HEK293T (cell line): ENCODE data around the gene SYMPK.

Experiments used
- CTCF ChIA-PET: fragments of 350-600 bp; formaldehyde crosslinking; extraction: SDS; loops from one replicate; lab custom pipeline; 2021; ENCODE audit warnings: antibody characterized with exemption, inconsistent platforms; lab: Yijun Ruan, JAX
- POLR2A ChIA-PET: fragments of 350-600 bp; formaldehyde crosslinking; extraction: SDS; loops from one replicate; lab custom pipeline; 2020; ENCODE audit warnings: antibody characterized with exemption, inconsistent platforms; lab: Yijun Ruan, JAX
- DNase-seq: peaks from one replicate; pipeline ENCODE4 v3.0.0; 2012; ENCODE audit warnings: mixed read lengths; ENCODE audit errors: extremely low spot score
- ARNT ChIP-seq: fragments of 450-650 bp; IDR thresholded peaks from 2 replicates; pipeline ENCODE4 v1.6.1; 2017; ENCODE audit warnings: mild to moderate bottlenecking
- BHLHE40 ChIP-seq: fragments of 450-650 bp; IDR thresholded peaks from 2 replicates; pipeline ENCODE4 v1.6.1; 2016; ENCODE audit warnings: mild to moderate bottlenecking, moderate library complexity, borderline replicate concordance
- CTBP1 ChIP-seq: fragments of 450-650 bp; IDR thresholded peaks from 2 replicates; pipeline ENCODE4 v1.6.1; 2016; ENCODE audit warnings: borderline replicate concordance
- ELF4 ChIP-seq: fragments of 450-650 bp; IDR thresholded peaks from 2 replicates; pipeline ENCODE4 v1.6.1; 2017; ENCODE audit warnings: antibody characterized with exemption
- FOXA1 ChIP-seq: fragments of 450-650 bp; IDR thresholded peaks from 2 replicates; pipeline ENCODE4 v1.6.1; 2016; ENCODE audit warnings: mild to moderate bottlenecking
- FOXK2 ChIP-seq: fragments of 450-650 bp; IDR thresholded peaks from 2 replicates; pipeline ENCODE4 v1.6.1; 2016; ENCODE audit warnings: mild to moderate bottlenecking
- FOXM1 ChIP-seq: fragments of 450-650 bp; IDR thresholded peaks from 2 replicates; pipeline ENCODE4 v1.6.1; 2017; ENCODE audit warnings: mild to moderate bottlenecking, borderline replicate concordance
- HDGF ChIP-seq: fragments of 450-650 bp; IDR thresholded peaks from 2 replicates; pipeline ENCODE4 v1.6.1; 2017; ENCODE audit warnings: antibody characterized with exemption, borderline replicate concordance
- L3MBTL2 ChIP-seq: fragments of 450-650 bp; conservative IDR thresholded peaks from 2 replicates; pipeline ENCODE4 v1.6.1; 2016; ENCODE audit warnings: mild to moderate bottlenecking
- LEF1 ChIP-seq: fragments of 450-650 bp; IDR thresholded peaks from 2 replicates; pipeline ENCODE4 v1.6.1; 2017; ENCODE audit warnings: mild to moderate bottlenecking, borderline replicate concordance
- NFRKB ChIP-seq: fragments of 450-650 bp; IDR thresholded peaks from 2 replicates; pipeline ENCODE4 v1.6.1; 2016; ENCODE audit warnings: mild to moderate bottlenecking, moderate library complexity
- PKNOX1 ChIP-seq: fragments of 450-650 bp; IDR thresholded peaks from 2 replicates; pipeline ENCODE4 v1.6.1; 2016
- SP1 ChIP-seq: fragments of 450-650 bp; IDR thresholded peaks from 2 replicates; pipeline ENCODE4 v1.6.1; 2017
- SUZ12 ChIP-seq: fragments of 450-650 bp; IDR thresholded peaks from 2 replicates; pipeline ENCODE4 v1.6.1; 2016; ENCODE audit warnings: mild to moderate bottlenecking
- TARDBP ChIP-seq: fragments of 450-650 bp; IDR thresholded peaks from 2 replicates; pipeline ENCODE4 v1.6.1; 2016
- ZNF384 ChIP-seq: fragments of 450-650 bp; IDR thresholded peaks from 2 replicates; pipeline ENCODE4 v1.6.1; 2016

The SYMPK gene

GRCh38 chr19:45826934-45827333 lies 36.0 kb downstream of the SYMPK start:
- ChIA-PET POLR2A (interaction anchor here (2.1 kb wide), 1 partner anchor 36 kb away, joined by 8 read pairs; the partner anchor contains the start of gene SYMPK), CTCF (no interaction called here)
- TF ChIP-seq PKNOX1 (no peak), ZNF384 (no peak), FOXA1 (no peak), LEF1 (no peak), FOXM1 (no peak), FOXK2 (no peak), CTBP1 (no peak), SP1 (no peak), NFRKB (no peak), HDGF (no peak), ARNT (no peak), SUZ12 (no peak), L3MBTL2 (no peak), TARDBP (no peak), BHLHE40 (no peak), ELF4 (no peak)
- DNase-seq = no peak

GRCh38 chr19:45825917-45826893 lies 36.7 kb downstream of the SYMPK start:
- DNase-seq = no peak
- ChIA-PET CTCF (interaction anchor here (1.2 kb wide), 1 partner anchor 9 kb away, joined by 7 read pairs; no protein-coding TSS in a partner anchor), POLR2A (interaction anchor here (2.1 kb wide), 1 partner anchor 37 kb away, joined by 8 read pairs; the partner anchor contains the start of gene SYMPK)
- TF ChIP-seq SP1 (no peak), LEF1 (no peak), TARDBP (no peak), ZNF384 (no peak), PKNOX1 (no peak), FOXK2 (no peak), HDGF (no peak), BHLHE40 (no peak), SUZ12 (no peak), NFRKB (no peak), CTBP1 (no peak), FOXM1 (no peak), FOXA1 (no peak), ELF4 (no peak), L3MBTL2 (no peak)

GRCh38 chr19:45825263-45825605 lies 37.7 kb downstream of the SYMPK start:
- TF ChIP-seq TARDBP (no peak), FOXM1 (no peak), NFRKB (no peak), BHLHE40 (no peak), HDGF (no peak)

GRCh38 chr19:45824531-45825262 lies 38.2 kb downstream of the SYMPK start:
- ChIA-PET POLR2A (interaction anchor here (0.8 kb wide), 1 partner anchor 39 kb away, joined by 5 read pairs; the partner anchor contains the start of gene SYMPK), CTCF (interaction anchor here (1.2 kb wide), 1 partner anchor 8 kb away, joined by 7 read pairs; no protein-coding TSS in a partner anchor)
- no peak for TF ChIP-seq FOXK2
- DNase-seq = no peak

More at GRCh38 chr19:45825263-45825605, 37.7 kb downstream of the SYMPK start:
- DNase-seq = no peak
- ChIA-PET CTCF (interaction anchor here (1.2 kb wide), 1 partner anchor 8 kb away, joined by 7 read pairs; no protein-coding TSS in a partner anchor), POLR2A (no interaction called here)

- ChIA-PET CTCF (no interaction called here), POLR2A (interaction anchor here (0.8 kb wide), 1 partner anchor 39 kb away, joined by 5 read pairs; the partner anchor contains the start of gene SYMPK)
- DNase-seq = no peak
- TF ChIP-seq HDGF (no peak), SUZ12 (no peak), FOXM1 (no peak), NFRKB (no peak), ZNF384 (no peak), SP1 (no peak), LEF1 (no peak), BHLHE40 (no peak), FOXA1 (no peak), L3MBTL2 (no peak), ELF4 (no peak), FOXK2 (no peak)
Measured at GRCh38 chr19:45824041-45824471, 38.9 kb downstream of the SYMPK start.

- no peak for TF ChIP-seq ARNT
- no peak for TF ChIP-seq SUZ12
- no peak for TF ChIP-seq TARDBP
- no peak for TF ChIP-seq SP1
- no peak for TF ChIP-seq FOXK2
- no peak for TF ChIP-seq HDGF
- TF ChIP-seq FOXM1 = no peak
- TF ChIP-seq LEF1 = no peak
- CTCF ChIA-PET = no interaction called here
- POLR2A ChIA-PET = no interaction called here
Measured at GRCh38 chr19:45823182-45823581, 39.8 kb downstream of the SYMPK start.

More at GRCh38 chr19:45823182-45823581, 39.8 kb downstream of the SYMPK start:
- no peak for DNase-seq
